H1 (cell line): ENCODE results near the gene FGFRL1. TPM values are rescaled to one million over a fixed set of nuclear protein-coding genes. Genes with fewer than 3 reads are reported as not detected.

Experiments
- polyA plus RNA-seq, 7 experiments: library from polyadenylated mRNA; depleted of rRNA in 3 of 7; stranded (reverse) in 5 of 7; unstranded in 2 of 7; fragments of >200 nt in 5 of 7; fragments of 200-250 nt in 2 of 7; gene quantifications; 1 replicate in 5 of 7; 2 replicates in 1 of 7; 4 replicates in 1 of 7; pipeline versions ENCODE4 v1.2.1 to v1.2.3, GENCODE V29; 2011 to 2013; ENCODE audit warnings: missing spikeins in 2 of 7, mixed read lengths in 2 of 7
- total RNA-seq: library from RNA; stranded (reverse); fragmentation: NEBNext Ultra II Directional; extraction: Animal tissue kit (Norgen Biotek cat#: 25700); gene quantifications from 2 replicates; pipeline ENCODE4 v1.2.1, GENCODE V29; 2021
- TF ChIP-seq, protein P1 (sequence below): IDR thresholded peaks from 2 replicates; pipeline ENCODE4 v1.6.1; 2012; ENCODE audit warnings: inconsistent platforms

Gene FGFRL1
- total and polyA plus RNA-seq, 2 of the 8 experiments (the other 6 are each of a cell fraction or from before 2014, with no cell fraction given): 18.9 to 34.6 TPM

DNA sequence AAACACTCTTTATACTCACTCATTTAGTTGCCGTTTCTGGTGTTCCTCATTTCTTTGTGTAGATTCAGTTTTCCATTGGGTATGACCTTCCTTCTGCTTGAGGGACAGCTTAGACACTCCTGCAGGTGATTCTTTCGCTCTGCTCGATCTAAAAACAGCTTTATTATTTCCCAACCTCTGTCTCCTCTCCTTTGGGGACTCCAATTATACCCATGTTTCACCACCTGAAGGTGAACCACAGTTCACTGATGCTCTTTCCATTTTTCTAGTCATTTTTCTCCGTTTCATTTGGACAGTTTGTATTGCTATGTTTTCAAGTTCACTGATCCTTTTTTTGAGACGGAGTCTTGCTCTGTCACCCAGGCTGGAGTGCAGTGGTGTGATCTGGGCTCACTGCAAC, 4.6 kb upstream of the FGFRL1 start (continued):
- TF ChIP-seq, protein P1, sequence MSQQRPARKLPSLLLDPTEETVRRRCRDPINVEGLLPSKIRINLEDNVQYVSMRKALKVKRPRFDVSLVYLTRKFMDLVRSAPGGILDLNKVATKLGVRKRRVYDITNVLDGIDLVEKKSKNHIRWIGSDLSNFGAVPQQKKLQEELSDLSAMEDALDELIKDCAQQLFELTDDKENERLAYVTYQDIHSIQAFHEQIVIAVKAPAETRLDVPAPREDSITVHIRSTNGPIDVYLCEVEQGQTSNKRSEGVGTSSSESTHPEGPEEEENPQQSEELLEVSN: no peak
